Adrenal gland (tissue), 12 donors: ENCODE measurements around the gene THRA. TPM values are rescaled to one million over a fixed set of nuclear protein-coding genes. Genes with fewer than 3 reads are reported as not detected.
A peak's percentile ranks its signal among the peaks of the same experiment; 100 is the strongest.

Experiments
- DNase-seq, 7 donors: peaks; one replicate each; pipeline ENCODE4 v3.0.0-alpha.2; 2019 to 2020
- H3K27ac ChIP-seq, 5 donors: fragments of 200-600 bp; sonication (generic) in 4 of 5; 1 replicate in 3 of 5; 2 replicates in 2 of 5; pipeline versions ENCODE4 v1.5.1 to v1.8.0; 2016 to 2020; ENCODE audit warnings: mild to moderate bottlenecking in 1 of 5
- H3K27me3 ChIP-seq: fragments of 200-600 bp; 2 replicates; pipeline ENCODE4 v1.8.0; 2021
- H3K36me3 ChIP-seq, 2 donors: fragments of 200-600 bp; replicated peaks in 1 of 2; 1 replicate in 1 of 2; 2 replicates in 1 of 2; pipeline versions ENCODE4 v1.5.1 to v1.8.0; 2018 to 2022
- H3K4me1 ChIP-seq, 2 donors: fragments of 200-600 bp; replicated peaks in 1 of 2; 1 replicate in 1 of 2; 2 replicates in 1 of 2; pipeline versions ENCODE4 v1.5.1 to v1.8.0; 2018 to 2021
- H3K4me3 ChIP-seq, 4 donors: fragments of 200-600 bp; sonication (generic) in 3 of 4; one replicate each; pipeline ENCODE4 v1.5.1; 2016 to 2018
- H3K9me3 ChIP-seq, 3 donors: fragments of 200-600 bp; sonication (generic) in 1 of 3; replicated peaks in 1 of 3; 1 replicate in 2 of 3; 2 replicates in 1 of 3; pipeline versions ENCODE4 v1.5.1 to v1.8.0; 2016 to 2021
- CTCF ChIP-seq, 6 experiments: fragments of 450-650 bp in 4 of 6; fragments of 200-600 bp in 2 of 6; sonication (generic) in 1 of 6; IDR thresholded peaks; 1 replicate in 5 of 6; 2 replicates in 1 of 6; pipeline versions ENCODE4 v1.5.1 to v1.8.0; 2016 to 2021; ENCODE audit warnings: antibody characterized with exemption in 6 of 6, mild to moderate bottlenecking in 2 of 6, moderate library complexity in 1 of 6
- POLR2A ChIP-seq, 2 donors: fragments of 450-650 bp; IDR thresholded peaks; one replicate each; pipeline ENCODE4 v1.6.1; 2017; ENCODE audit warnings: antibody characterized with exemption in 2 of 2, mild to moderate bottlenecking in 2 of 2, moderate library complexity in 1 of 2
- WGBS, 4 donors: extraction: QIAGEN DNeasy Blood & Tissue Kit in 2 of 4; methylation state at CpG; one replicate each; pipeline versions ENCODE4 v1.1.5 to v1.1.7; 2013 to 2017; 5-methylcytosine and 5-hydroxymethylcytosine counted together
- intact Hi-C, 2 donors: fragments of 100-400 bp; cut with DNase I; formaldehyde crosslinking; loops; one replicate each; pipeline versions ENCODE4 v1.14.1 to v1.15.0; 2022 to 2023
- polyA plus RNA-seq, 3 donors: library from polyadenylated mRNA; stranded (reverse); fragments of 200-250 nt in 2 of 3; fragments of 350-450 nt in 1 of 3; fragmentation: Illumina TruSeq in 1 of 3; extraction: RNeasy Lipid Tissue Mini Kit (QIAGEN cat#74804) in 1 of 3; gene quantifications; one replicate each; pipeline ENCODE4 v1.2.3, GENCODE V29; 2013 to 2014
- total RNA-seq, 9 donors: library from RNA; depleted of rRNA in 4 of 9; stranded (reverse); fragments of >200 nt in 4 of 9; fragments of 120-200 nt in 1 of 9; fragmentation: NEBNext Ultra II Directional in 1 of 9; extraction: Animal tissue kit (Norgen Biotek cat#: 25700) in 1 of 9; gene quantifications; one replicate each; pipeline versions ENCODE4 v1.1.0 to v1.2.4, GENCODE V29; 2013 to 2023
- donor health status: healthy with polysubstance abuse.
- donor health status: Bipolar disorder and iron deficiency.
- donor health status: DM: yes; HTN: yes; CAD: no.
- donor health status: DM: no; HTN: no; CAD: no.
- donor health status: DM: no; HTN: no; CAD: no.
- donor health status: DM: yes; HTN: yes; CAD: no.

THRA gene
- total and polyA plus RNA-seq, 12 donors = 39.2 to 110 (median 65.8) TPM

GRCh38 chr17:40104594-40105486, 42.1 kb downstream of the THRA start:
- no peaks in the 10 kb centered on the region for H3K9me3 ChIP-seq
- H3K27ac ChIP-seq = peak overlapping the region in 2 of 5 donors; percentile 29 to 94
- DNase-seq = no peak
- H3K27me3 ChIP-seq = no peaks in the 10 kb centered on the region
- H3K4me1 ChIP-seq = peaks cover 56 to 58% of the 10 kb centered on the region in 2 donors
- intact Hi-C loops = no loop called here
- H3K4me3 ChIP-seq = no peak overlapping the region
- TF ChIP-seq CTCF (IDR thresholded peaks at IDR 0.05) (no peak), POLR2A (IDR thresholded peaks at IDR 0.05) (no peak)
- H3K36me3 ChIP-seq = no peaks in the 10 kb centered on the region
- WGBS, 4 donors = 66 to 80% (median 76%) methylated on average over 3 of the region's 3 CpGs

- no peaks in the 10 kb centered on the region for H3K36me3 ChIP-seq
- peaks cover 66% of the 10 kb centered on the region in 2 donors for H3K4me1 ChIP-seq
- WGBS, 4 donors = 76 to 88% (median 84%) methylated on average over 5 of the region's 5 CpGs
- H3K9me3 ChIP-seq = no peaks in the 10 kb centered on the region
- H3K27ac ChIP-seq = peak overlapping the region in 4 of 5 donors; percentile 82 to 96 (median 94)
- intact Hi-C loops = no loop called here
- DNase-seq = no peak
- no peaks in the 10 kb centered on the region for H3K27me3 ChIP-seq
- no peak overlapping the region for H3K4me3 ChIP-seq
- TF ChIP-seq CTCF (IDR thresholded peaks at IDR 0.05) (no peak), POLR2A (IDR thresholded peaks at IDR 0.05) (no peak)
These were observed 43.3 kb downstream of the THRA start for GRCh38 chr17:40105861-40106759.

DNA sequence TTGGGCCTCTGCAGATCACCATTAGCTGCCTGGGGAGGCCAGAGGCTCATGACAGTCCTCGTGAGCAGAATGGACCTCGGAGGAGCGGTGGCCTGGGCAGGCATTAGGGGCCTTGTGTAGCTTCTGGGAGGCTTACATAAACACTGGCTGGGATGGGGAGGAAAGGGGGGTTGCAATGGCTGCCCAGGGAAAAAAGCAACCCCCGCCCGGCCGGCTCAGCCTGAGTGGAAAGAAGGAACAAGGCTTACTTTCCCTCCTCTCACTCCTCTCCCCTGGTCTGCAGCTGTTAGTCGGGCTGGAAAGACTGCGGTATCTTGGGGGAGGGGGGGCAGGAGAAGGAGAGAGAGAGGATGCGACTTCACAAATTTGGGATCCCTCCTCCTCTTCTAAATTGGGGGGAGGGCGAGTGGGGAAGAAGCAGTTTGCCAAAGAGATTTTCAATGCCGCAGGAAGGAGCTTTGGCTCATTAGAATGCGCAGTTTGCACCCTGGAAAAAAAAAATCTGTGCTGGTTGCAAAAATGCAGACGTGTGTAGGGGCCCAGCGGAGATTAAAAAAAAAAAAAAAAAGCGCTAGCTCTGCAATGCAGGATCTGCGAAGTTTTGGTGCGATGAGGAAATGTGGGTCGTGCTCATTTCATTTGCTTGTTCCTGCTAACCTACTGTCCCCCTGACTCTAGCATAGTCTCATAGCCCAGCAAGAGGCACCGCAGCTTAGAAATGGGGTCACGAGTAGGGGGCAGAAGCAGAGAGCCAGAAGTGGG, 44.2 kb downstream of the THRA start:
- 59 to 67% (median 63%) methylated on average over 20 of the region's 20 CpGs for WGBS, 4 donors
- intact Hi-C loops = no loop called here
- no peaks in the 10 kb centered on the region for H3K27me3 ChIP-seq
- peak in 2 of 7 donors; percentile 24 to 38 for DNase-seq
- no peak for TF ChIP-seq CTCF (IDR thresholded peaks at IDR 0.05)
- no peak for TF ChIP-seq POLR2A (IDR thresholded peaks at IDR 0.05)
- H3K4me1 ChIP-seq = peaks cover 61 to 68% of the 10 kb centered on the region in 2 donors
- no peaks in the 10 kb centered on the region for H3K36me3 ChIP-seq
- H3K4me3 ChIP-seq = no peak overlapping the region
- H3K9me3 ChIP-seq = no peaks in the 10 kb centered on the region
- H3K27ac ChIP-seq = peak overlapping the region; percentile 75 to 96 (median 94)
